Epithelial cell of proximal tubule (primary cell): ENCODE data around the gene OR51D1. TPM values are rescaled to one million over a fixed set of nuclear protein-coding genes. Genes with fewer than 3 reads are reported as not detected.

ENCODE experiments used
- DNase-seq: peaks from one replicate; pipeline ENCODE4 v3.0.0-alpha.2; 2011; ENCODE audit warnings: low read depth
- H3K4me3 ChIP-seq: 2 replicates; pipeline ENCODE4 v1.5.1; 2011; ENCODE audit warnings: low read depth, mild to moderate bottlenecking, low read length
- total RNA-seq: library from RNA; depleted of rRNA; stranded (reverse); fragments of >200 nt; gene quantifications from 2 replicates; pipeline ENCODE4 v1.2.3, GENCODE V29; 2015
- TF ChIP-seq, protein P1 (sequence below): conservative IDR thresholded peaks from 2 replicates; pipeline ENCODE4 v1.5.1; 2012; ENCODE audit warnings: low read depth, mild to moderate bottlenecking, low read length

OR51D1 gene
- total RNA-seq, 1 donor from 2014 or later, result not detected

- H3K4me3 ChIP-seq, result no peak overlapping the region
- TF ChIP-seq, protein P1, sequence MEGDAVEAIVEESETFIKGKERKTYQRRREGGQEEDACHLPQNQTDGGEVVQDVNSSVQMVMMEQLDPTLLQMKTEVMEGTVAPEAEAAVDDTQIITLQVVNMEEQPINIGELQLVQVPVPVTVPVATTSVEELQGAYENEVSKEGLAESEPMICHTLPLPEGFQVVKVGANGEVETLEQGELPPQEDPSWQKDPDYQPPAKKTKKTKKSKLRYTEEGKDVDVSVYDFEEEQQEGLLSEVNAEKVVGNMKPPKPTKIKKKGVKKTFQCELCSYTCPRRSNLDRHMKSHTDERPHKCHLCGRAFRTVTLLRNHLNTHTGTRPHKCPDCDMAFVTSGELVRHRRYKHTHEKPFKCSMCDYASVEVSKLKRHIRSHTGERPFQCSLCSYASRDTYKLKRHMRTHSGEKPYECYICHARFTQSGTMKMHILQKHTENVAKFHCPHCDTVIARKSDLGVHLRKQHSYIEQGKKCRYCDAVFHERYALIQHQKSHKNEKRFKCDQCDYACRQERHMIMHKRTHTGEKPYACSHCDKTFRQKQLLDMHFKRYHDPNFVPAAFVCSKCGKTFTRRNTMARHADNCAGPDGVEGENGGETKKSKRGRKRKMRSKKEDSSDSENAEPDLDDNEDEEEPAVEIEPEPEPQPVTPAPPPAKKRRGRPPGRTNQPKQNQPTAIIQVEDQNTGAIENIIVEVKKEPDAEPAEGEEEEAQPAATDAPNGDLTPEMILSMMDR, result no peak
- DNase-seq, result no peak
Observed at GRCh38 chr11:4644233-4644632, 7.0 kb downstream of the OR51D1 start.

DNA sequence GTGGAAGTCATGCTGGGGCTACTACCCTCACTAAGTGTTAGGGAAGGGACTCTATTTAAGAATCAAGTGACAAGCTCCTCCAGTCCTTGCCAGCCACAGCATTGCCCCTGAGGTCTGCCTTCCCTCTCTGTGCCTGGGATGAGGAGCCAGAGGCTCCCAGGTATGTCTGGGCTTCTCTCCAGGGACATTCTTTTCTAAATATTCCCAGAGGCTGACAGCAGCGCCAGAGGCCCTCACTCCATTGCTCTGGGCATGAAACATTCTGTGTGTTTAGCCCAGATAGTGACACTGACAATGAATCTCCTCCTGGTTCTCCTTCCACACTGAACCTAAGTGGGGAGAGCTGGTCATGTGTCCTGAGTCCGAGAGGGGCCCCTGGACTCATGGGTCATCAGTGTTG lies 8.7 kb downstream of the OR51D1 start:
- DNase-seq, result no peak
- TF ChIP-seq, protein P1, result no peak
- H3K4me3 ChIP-seq, result no peak overlapping the region

DNA sequence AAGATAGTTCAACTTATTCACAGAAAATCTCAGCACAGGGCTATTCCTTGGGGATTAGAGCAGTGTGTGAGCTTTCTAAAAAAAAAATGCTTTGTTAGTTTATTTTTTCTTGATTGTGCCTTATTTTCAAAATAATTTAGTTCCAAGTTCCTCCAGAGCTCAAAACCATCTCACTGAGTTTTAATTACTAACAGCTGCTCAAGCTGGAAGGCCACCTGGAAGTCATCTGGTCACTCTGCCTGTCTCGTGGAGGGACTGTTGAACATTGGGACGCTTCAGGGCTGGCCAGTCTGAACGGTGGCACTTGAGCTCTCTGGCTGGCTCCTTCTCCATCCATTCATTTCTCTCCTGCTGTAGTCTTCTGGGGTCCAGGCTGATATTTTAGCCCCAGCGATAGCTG lies 10.5 kb downstream of the OR51D1 start:
- no peak overlapping the region for H3K4me3 ChIP-seq
- no peak for DNase-seq
- TF ChIP-seq, protein P1, result no peak

GRCh38 chr11:4654635-4655369 lies 17.5 kb downstream of the OR51D1 start:
- no peak for DNase-seq
- TF ChIP-seq, protein P1, result no peak
- no peak overlapping the region for H3K4me3 ChIP-seq

DNA sequence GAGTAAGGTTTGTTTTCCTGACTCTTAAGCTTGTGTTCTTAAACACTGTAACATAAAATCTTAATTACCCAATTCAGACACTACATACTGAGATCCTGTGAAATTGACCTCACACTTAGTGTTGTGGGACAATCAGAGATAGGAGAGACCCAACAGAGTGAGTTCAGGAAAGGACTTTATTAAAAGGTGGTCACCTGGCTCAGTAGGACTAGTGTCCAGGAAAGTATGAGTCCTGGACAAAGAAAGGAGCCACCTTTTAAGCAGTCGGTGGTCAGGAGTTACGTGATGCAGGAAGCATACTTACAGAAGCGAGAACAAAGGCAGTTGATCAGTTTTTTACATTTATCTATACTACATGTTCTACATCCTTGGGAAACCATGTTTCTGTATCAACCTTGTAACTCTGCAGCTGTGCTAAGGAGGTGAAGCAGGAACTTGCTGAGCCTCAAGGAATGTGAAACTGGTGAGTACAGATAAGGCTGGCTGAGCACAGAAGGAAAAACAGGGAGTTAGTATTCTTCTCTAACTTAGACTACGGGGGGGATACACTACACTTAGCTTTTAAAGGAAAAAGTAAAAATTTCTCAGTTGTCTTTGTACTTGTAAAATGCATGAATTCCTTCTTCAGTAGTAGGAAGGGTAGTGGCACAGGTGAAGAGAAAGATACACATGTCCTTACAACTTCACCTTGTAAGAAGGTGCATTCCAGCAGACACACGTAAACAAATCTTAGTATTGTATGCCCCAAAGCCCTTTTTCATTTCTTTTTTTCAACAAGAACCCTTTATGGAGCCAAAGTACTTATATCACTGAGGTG lies 21.6 kb downstream of the OR51D1 start:
- TF ChIP-seq, protein P1, result no peak
- no peak for DNase-seq
- H3K4me3 ChIP-seq, result no peak overlapping the region

GRCh38 chr11:4662876-4663275 lies 25.6 kb downstream of the OR51D1 start:
- H3K4me3 ChIP-seq, result no peak overlapping the region
- TF ChIP-seq, protein P1, result no peak
- no peak for DNase-seq
